Measurements from ENCODE around the gene KSR1.

The KSR1 gene

DNA sequence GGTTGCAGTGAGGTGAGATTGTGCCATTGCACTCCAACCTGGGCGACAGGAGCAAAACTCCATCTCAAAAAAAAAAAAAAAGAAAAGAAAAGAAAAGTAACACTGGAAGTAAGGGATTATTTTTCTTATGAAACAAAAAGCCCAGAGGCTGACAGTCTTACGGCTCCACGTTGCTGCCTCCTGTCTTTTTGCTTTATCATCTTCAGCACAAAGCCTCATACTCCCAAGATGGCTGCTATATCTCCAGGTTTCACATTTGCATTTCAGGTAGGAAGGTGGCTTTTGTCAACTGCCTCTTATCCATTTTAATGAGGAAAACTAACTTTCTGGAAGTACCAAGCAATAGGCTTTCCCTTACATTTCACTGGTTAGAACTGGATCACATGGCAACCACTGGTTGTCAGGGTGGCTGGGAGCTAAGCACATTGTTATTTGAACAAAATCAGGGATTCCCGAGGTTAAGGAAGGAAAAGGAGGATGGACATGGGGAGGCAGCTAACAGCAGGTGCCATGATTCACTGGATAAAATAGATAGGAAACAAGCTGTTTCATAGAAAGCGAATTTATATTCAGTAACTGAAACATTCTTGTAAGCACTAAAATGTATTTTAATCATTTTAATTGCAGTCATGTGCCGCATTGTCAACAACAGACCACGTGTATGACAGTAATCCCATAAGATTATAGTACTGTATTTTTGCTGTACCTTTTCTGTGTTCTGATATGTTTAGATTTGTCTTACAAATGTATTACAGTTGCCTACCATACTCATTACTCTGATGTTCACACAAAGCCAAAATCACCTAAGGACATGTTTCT lies 58.6 kb downstream of the KSR1 start:
- DNase-seq (ENCODE audit: low read depth, low spot score): no peak

DNA sequence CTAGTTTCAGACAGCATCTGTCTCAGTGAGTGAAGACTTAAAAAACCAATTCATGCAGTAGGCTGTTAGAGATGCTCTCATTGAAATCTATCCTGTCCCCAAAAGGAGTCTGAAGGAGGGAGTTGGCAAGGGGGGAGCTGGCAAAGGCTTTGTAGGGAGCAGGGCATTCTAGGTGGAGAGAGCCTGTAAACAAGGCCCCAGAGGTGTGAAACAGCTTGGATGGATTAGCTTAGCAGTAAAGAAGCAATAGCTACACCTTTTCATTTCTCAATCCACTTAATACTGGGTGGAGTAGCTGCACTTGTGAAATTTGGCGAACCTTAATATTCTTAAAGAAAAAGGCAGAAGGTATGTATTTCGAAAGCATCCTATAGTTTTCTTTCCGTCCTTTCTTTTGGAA lies 61.8 kb downstream of the KSR1 start:
- DNase-seq (ENCODE audit: low read depth, low spot score): no peak

DNA sequence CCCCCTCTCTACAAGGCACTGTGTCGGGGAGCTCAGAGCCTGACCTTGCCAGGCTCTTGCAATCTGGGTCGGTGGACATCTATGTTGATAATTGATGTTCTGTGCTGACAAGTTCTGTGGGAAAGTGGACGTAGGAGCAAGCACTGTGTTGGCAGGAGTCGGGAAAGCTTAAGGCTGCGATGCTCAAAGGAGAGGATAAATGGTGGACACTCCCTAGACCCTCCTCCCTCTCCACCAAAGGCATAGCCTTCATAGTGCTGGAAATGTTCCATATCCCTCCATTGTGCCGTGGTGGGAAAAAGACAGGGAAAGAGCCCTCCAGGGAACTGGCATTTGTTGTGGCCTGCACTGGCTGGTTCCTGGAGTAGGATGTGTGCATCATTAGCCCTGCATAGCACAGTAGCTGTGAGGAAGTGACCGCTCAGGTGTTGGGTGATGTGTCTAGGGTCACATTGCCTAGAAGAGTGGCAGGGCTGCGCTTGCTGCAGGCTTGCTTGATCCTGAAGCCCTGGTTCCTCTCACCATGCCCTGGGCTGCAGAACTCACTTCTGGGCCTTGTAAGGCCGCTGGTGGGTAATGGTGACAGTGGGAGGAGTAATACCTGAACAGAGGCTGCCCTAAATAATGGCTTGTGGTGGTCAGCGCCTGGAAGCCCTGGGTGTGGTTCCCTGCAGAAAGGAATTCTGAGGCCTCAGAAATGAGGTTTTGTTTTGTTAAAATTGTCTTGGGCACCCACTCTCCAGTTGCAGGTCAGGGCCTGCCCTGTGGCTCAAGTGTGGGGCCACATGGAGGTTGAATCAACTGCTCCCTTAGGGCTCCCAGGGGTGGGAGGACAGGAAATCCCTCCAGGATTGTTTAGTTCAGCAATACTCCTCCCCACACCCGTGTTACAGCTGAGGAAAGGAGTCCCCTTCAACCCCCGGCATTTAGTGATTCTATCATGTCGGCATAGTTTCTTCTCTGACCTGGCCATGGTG lies 62.6 kb downstream of the KSR1 start:
- DNase-seq (ENCODE audit: low read depth, low spot score): no peak

DNA sequence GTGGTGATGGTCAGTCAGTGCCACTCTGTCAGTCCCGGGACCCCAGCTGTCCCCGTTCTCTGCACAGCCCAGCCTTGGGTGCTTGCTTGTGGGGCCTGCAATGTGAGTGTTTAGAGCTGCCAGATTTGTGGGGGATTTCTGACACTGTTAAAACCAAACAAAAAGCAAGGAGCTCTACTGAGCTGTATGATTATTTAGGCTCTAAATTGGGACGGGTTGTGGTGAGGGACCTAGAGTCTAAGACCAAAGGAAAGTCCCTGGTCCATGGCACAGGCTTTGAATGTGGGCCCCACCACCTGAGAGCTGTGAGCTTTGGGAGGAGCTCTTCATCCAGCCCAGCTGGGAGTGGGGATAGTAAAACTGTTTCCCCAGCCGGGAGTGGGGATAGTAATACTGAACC lies 63.3 kb downstream of the KSR1 start:
- DNase-seq (ENCODE audit: low read depth, low spot score): no peak

DNA sequence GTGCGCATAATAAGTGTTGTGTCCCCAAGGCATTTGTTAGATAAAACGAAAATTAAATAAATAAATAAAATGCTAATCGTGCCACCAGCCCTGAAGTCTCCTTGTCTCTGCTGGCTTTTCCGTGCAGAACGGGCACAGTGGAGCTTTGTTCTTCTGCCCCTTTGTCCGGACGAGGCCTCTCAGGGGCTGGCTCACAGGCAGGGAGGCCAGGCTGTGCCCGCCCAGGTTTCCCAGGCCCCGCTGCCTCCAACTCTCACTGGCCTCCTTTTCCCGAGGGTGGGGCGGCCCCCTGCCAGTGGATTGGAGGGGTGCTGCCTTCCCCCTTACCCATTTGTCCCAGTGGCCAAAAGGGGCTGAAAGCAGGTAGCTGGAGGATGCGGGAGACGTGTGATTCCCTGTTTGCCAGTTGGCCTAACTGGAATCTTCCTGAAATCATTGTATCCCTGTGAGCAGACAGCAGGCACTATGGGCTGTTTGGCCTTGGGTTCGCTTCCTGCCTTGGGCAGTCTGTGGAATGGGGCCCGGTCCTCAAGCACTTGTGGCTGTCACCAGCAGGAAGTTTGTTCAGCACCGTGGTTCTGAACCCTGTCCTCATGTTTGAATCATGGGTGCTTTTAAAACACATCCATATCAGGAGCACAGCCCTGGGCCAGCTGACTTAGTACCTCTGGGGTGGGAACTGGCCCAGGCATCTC lies 64.4 kb downstream of the KSR1 start:
- no peak for DNase-seq (ENCODE audit: low read depth, low spot score)

DNA sequence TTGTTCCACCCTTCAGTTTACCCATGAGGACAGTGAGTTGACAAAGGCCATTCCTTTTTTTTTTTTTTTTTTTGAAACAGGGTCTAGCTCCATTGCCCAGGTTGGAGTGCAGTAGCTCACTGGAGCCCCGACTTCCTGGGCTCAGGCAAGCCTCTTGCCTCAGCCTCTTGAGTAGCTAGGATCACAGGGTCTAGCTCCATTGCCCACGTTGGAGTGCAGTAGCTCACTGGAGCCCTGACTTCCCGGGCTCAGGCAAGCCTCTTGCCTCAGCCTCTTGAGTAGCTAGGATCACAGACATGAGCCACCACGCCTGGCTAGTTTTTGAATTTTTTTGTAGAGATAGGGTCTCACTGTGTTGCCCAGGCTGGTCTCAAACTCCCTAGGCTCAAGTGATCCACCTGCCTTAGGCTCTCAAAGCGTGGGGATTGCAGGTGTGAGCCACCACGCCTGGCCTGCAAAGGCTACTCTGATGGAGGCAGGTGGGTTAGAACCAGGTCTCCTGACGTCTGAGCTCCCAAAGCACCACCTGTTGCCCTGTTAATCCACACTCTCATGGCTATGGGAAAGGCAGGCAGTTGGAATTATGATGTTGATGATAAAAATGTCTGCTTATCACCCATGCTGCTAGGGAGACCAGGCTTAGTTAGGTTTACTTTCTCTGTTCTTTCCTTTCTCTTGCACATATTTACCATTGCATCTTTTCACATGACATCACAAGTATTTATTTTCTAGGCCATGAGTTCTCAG lies 65.2 kb downstream of the KSR1 start:
- no peak for DNase-seq (ENCODE audit: low read depth, low spot score)

DNA sequence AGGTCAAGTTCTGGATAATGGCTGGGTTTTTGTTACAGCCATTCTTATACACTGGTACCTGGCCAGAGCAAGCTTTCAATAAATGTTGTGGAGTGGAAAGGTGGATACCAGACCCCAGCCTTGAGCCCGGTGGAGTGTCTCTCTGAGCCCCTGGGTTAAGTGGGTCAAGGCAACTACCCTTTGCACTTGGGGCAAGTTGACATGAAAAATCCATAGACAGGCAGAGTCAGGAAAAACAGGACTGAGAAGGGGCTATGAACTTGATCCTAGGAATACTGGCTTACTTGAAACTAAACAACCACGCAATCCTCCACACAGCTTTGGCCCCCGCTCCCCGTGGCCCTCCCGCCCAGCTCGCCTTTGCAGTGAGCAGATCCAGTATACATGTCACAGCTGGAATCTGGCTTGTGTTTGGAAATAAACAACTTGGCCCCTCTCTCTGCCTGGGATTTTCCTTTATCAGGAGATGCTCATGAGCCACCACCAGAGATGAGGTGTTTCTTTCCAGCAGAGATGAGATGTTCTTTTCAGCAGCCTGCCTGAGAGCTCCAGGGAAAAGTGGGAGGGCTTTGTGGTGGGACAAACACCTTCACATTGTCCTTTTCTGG lies 65.9 kb downstream of the KSR1 start:
- no peak for DNase-seq (ENCODE audit: low read depth, low spot score)

DNA sequence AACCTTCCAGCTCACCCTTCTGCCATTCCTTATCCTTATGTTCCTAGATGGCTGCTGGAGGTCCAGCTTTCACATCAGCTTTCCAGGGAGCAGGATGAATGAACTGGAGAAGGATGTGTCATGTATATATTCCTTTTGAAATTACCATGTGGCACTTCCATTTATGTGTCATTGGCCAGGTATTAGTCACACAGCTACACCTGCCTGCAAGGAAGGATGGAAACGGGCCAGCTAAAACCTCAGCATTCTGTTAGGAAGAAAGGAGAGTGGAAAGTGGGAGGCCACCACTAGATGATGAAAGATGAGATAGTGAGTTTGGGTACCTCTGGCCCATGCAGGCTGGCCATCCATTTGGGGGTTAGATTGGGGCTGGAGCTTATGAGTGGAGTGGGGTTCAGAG lies 67.5 kb downstream of the KSR1 start:
- DNase-seq (ENCODE audit: low read depth, low spot score): no peak

DNA sequence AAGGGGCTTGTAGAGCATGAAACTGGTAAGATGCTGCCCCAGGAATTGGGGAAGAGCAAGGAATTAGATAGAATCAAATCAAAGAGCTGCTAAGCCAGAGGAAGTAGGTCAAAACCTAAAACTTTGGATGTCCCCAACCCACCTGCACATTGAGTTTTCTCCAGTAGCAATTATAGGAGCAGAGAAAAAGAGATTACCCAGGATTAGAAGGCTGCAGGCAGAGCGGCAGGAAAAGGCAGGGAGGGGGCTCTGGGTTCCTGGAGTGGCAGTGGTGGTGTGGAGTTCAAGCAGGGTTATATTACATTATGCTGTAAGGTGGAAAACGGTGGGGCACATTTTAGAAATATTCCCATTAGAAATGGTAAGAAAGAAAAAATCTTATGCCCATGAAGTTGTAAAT lies 68.3 kb downstream of the KSR1 start:
- DNase-seq (ENCODE audit: low read depth, low spot score): no peak

DNA sequence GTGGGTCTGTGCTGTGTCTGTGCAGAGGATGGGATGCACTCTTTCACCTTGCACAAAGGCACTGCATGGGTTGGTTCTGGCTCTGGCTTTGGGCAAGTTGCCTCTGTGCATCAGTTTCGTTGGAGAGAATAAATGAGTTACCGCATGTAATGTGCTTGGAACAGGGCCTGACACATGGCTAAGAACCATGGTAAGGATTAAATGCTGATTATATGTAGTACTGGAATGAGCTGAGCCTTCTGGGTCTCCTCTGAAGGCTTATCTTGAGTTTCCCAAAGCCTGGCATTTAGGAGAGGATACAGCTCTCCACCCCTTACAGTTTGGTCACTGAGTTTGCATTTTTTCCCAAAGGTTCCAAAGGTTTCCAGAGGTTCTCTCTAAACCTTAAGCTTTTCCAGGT lies 69.1 kb downstream of the KSR1 start:
- DNase-seq (ENCODE audit: low read depth, low spot score): no peak

DNA sequence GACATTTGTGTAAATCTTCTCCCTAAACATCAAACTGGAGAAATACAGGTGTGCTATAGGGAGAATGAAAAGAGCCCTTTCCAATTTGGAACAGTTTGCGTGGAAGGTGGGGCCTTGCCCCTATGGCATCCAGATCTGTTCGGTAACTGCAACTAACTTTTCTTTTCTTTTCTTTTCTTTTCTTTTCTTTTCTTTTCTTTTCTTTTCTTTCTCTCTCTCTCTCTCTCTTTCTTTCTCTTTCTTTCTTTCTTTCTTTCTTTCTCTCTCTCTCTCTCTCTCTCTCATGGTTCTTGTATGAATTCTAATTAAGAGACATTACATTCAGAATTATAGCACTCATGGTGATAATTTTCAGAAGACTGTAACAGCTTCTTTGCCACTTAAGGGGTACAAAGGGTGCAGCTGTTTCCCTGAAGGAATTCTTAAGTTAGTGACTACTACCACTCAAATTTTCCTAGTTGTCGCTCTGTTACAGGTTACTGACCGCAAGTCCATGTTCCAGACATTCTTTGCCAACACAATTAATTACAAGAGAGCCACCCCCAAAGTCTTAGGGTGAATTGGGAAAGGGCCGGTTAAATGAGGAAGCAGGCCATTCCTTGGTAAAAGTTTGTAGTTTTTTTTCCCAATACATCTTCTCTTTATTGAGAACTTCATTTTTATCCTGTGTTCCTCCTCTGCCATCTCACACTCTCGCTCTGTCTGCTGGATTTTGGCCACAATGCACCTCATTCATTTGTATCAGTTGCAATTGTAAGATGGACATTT lies 69.8 kb downstream of the KSR1 start:
- DNase-seq (ENCODE audit: low read depth, low spot score): no peak

DNA sequence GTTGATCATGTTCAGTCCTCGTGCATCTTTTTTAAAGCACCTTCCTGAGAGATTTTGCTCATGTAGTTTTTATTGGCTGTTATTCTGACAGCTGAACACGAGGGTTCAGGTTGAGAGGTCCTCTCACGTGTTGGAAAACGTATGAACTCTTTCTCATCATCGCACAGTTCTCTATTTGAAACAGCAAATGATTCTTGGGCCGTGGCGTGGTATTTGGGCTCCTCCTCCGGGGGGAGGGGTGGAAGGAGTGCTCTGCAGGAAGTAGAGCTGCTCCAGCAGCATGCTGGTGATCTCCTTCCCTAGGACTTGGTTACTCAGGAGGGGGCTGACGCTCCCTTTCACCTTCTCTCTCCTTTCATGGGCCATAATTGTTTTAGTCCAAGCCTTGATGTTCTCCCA lies 70.4 kb downstream of the KSR1 start:
- no peak for DNase-seq (ENCODE audit: low read depth, low spot score)

DNA sequence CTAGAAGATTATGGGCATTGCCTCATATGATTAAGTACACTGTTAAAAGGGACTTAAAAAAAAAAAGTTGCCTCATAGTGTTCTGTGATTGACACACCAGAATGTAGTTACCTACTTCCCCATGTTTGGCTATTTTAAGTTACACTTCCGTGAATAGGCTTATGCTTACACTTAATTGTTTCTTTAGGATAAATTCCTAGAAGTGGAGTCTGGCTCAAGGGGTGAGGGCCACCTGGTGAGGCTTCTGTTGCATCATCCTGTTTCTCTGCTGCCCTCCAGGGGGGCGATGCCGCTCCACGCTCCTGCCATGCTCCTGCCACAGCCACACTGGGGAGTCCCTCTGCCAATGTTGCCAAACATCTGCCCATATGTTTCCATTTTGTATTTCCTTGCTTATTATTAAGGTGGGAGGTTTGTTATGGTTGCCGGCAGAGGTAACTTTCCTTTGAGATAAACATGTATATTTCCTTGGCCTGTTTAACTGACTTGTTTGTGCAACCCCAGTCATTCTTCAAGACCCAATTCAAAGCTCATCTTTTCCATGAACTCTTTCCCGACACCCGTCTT lies 73.1 kb downstream of the KSR1 start:
- no peak for DNase-seq (ENCODE audit: low read depth, low spot score)

DNA sequence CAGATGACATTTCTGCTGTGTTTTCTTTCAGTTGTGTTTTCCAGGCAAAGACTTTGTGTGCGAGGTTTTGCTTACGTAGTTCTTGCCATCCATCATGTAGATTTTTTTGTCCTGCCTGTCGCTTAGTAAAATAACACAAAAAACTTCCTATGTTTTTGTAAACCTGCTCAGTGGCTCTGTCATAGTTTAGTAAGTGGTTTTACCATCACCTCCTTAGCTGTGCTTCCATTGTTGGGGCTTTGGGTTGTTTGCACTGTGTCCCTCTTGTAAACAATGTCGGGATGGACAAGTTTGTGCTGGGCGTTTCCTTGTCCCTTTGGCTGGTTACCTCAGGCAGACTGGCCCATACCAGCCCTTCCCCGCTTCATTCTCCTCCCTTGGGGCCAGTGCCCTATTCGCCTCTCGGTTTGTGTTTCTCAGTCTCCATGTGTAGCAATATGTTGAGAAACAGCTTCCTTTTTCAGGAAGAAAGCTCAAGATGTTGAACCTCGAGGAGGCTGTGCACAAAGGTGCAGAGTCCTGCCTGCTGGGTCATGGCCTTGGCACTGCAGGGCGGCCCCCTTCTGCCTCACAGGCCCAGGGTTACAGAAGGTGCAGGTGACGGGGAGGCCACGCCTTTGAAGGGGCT lies 74.6 kb downstream of the KSR1 start:
- no peak for DNase-seq (ENCODE audit: low read depth, low spot score)

DNA sequence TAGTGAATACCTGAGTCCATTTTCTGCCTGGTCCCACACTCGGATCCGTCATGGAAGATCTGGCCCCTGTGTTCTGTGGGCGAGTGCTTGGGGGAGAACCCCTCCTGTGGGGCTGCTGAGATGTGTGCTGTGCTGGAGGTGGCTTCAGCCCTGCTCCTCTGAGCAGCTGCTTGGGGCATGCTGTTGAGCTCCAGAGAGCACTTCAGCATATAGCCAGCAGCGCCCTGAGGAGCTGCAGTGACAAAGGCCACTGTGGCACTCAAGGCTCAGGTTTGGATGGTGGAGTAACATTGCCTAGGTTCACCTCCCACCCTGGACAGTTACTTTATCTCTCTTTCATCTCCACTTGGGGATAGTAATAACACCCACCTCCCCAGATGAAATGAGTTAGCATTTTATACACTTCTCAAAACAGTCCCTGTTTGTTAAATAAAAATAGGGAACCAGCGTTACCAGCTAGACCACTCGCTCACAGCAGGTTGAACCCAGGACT lies 75.3 kb downstream of the KSR1 start:
- DNase-seq (ENCODE audit: low read depth, low spot score): no peak

DNA sequence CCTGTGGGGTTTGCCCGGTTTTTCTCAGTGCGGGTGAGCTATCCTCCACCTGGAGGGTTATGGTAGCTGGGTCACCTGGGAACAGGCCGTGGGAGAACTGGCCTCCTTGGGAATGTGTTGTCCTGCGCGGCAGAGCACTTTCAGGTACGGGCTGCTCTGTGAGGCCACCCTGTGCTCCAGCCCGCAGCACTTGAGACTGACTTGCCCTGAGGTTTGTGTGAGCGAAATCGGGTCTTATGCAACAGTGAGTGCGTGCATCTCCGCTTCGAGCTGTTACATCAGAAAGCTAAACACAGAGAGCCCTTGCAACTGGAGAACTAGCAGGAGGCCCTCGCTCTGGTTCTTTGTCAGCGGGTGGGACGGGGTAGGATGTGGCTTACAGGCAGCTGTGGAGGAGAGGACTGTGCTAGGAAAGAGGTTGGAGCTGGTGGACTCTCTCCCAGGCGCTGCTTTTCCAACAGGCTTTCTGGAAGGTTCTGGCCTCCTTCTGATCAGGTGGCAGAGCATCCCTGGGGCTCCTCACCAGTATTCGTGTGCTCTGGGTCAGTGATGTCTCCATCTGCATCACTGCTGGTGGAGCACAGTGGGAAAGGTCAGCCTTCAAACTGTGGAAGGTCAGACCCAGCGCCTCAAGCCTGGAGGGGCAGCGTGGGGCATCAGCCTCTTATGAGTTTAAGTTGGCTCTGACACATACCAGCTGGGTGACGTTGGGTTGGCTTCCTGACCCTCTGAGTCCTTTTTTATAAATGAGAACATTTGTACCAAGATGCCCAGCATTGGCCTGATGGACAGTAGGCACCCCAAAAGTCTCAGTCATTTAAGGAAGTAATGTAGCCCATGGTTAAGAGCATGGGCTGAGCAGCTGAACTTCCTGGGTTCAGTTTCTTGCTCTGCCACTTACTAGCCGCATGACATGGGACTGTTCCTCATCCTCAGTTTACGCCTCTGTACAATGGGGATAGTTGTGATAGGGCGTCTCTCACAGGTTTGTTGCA lies 76.3 kb downstream of the KSR1 start:
- no peak for DNase-seq (ENCODE audit: low read depth, low spot score)

DNA sequence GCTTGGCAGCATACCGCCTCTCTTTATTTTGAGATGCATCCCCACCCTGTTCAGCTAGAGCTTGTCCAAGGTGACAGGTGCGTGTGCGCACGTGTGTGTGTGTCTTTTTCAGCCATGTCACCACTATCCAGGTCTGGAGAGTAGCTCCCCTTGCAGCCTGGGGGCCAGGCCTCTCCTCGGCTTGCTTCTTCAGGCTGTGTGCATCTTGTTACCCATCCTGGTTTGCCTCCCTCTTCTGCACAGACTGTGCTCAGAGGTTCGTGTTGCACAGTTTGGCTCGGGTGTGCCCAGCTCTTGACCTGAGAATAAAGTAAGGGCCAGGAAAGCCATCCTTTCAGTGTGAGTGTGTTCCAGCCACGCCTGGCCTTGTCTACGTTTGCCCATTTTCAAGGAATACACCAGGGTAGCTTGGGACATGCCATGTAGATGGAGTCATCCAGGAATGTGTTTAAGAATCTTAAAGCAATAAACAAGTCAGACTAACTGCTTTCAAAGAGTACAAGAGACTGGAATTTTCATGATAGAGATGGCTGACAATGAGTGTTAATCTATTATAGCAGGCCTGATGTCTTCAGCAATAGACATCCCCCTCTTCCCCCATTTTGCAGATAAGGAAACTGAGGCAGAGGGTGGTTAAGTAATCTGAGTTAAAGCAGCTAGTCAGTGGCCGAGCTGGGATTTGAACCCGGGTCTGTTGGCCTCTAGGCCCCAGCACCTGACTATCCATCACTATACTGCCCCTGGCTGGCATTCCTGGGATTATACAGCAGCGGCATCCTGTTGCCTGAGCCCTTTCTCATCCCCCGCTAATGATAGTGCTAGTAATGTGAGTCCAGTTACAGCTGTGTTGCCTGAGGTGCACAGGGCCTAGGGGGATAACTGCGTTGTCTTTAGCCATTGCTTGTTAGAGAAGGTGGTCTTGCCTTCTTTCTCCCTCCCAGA lies 77.9 kb downstream of the KSR1 start:
- DNase-seq (ENCODE audit: low read depth, low spot score): peak; percentile 38

Measured in iPS DF 19.7 (cell line).